Caco-2 (cell line): ENCODE measurements around the gene ABHD2. TPM values are rescaled to one million over a fixed set of nuclear protein-coding genes. Genes with fewer than 3 reads are reported as not detected.
"Not testable (repeated sequence)": the region's sequence is repeated elsewhere in the genome, so short reads cannot be mapped to it uniquely, and the experiment has no call there.

Source experiments
- BruUV-seq: library from RNA; stranded (reverse); fragments of 400-500 nt; replicated peaks from 2 replicates; lab custom pipeline; 2021; lab: Mats Ljungman, UMichigan
- CTCF ChIA-PET: fragments of 300-600 bp; sonication (Branson Sonifier 250); formaldehyde crosslinking; loops from one replicate; lab custom pipeline; 2022; ENCODE audit warnings: antibody characterized with exemption; lab: Charles Lee
- POLR2A ChIA-PET: fragments of 300-600 bp; sonication (Branson Sonifier 250); formaldehyde crosslinking; loops from one replicate; lab custom pipeline; 2022; ENCODE audit warnings: antibody characterized with exemption; lab: Charles Lee
- DNase-seq, 2 experiments: peaks; one replicate each; pipeline versions ENCODE4 v3.0.0 to v3.0.0-alpha.2; 2020 to 2022
- H3K27me3 ChIP-seq: replicated peaks from 2 replicates; pipeline ENCODE4 v1.6.0; 2011; ENCODE audit warnings: low read length; ENCODE audit not compliant: control insufficient read depth, insufficient read depth
- H3K36me3 ChIP-seq: 2 replicates; pipeline ENCODE4 v1.5.1; 2011; ENCODE audit warnings: low read length; ENCODE audit not compliant: control insufficient read depth, insufficient read depth
- H3K4me1 ChIP-seq: fragments of 250-450 bp; sonication (Bioruptor Pico); 2 replicates; pipeline ENCODE4 v1.5.1; 2020; ENCODE audit warnings: mild to moderate bottlenecking
- H3K4me3 ChIP-seq: 2 replicates; pipeline ENCODE4 v1.5.1; 2011; ENCODE audit warnings: low read depth, mild to moderate bottlenecking, control low read depth, low read length
- H3K9me3 ChIP-seq: fragments of 250-450 bp; sonication (Bioruptor Pico); 2 replicates; pipeline ENCODE4 v1.5.1; 2020; ENCODE audit warnings: mild to moderate bottlenecking, moderate library complexity
- H3K27ac Mint-ChIP-seq: one replicate; pipeline ENCODE4 v1.8.0; 2022; ENCODE audit warnings: mixed read lengths; ENCODE audit not compliant: unreplicated experiment
- H3K27me3 Mint-ChIP-seq: one replicate; pipeline ENCODE4 v1.8.0; 2022; ENCODE audit warnings: mixed read lengths; ENCODE audit not compliant: insufficient read depth, unreplicated experiment
- H3K36me3 Mint-ChIP-seq: one replicate; pipeline ENCODE4 v1.8.0; 2022; ENCODE audit warnings: mild to moderate bottlenecking, mixed read lengths; ENCODE audit not compliant: insufficient read depth, unreplicated experiment
- H3K4me1 Mint-ChIP-seq: one replicate; pipeline ENCODE4 v1.8.0; 2022; ENCODE audit warnings: low read depth, mixed read lengths; ENCODE audit not compliant: unreplicated experiment
- H3K4me3 Mint-ChIP-seq: one replicate; pipeline ENCODE4 v1.8.0; 2022; ENCODE audit warnings: mild to moderate bottlenecking, moderate library complexity, mixed read lengths; ENCODE audit not compliant: unreplicated experiment
- H3K9me3 Mint-ChIP-seq: one replicate; pipeline ENCODE4 v1.8.0; 2022; ENCODE audit warnings: mixed read lengths; ENCODE audit not compliant: unreplicated experiment
- intact Hi-C: fragments of 100-400 bp; cut with micrococcal nuclease; formaldehyde crosslinking; loops from one replicate; pipeline ENCODE4 v1.10.0; 2022; ENCODE audit not compliant: unreplicated experiment
- total RNA-seq: library from RNA; stranded (reverse); gene quantifications from 2 replicates; pipeline ENCODE4 v1.2.3, GENCODE V29; 2022
- TF ChIP-seq, protein P1 (sequence below), 2 experiments: fragments of 200-600 bp in 1 of 2; IDR thresholded peaks; 1 replicate in 1 of 2; 2 replicates in 1 of 2; pipeline versions ENCODE4 v1.5.1 to v1.8.0; 2011 to 2022; ENCODE audit warnings: antibody characterized with exemption in 1 of 2, control low read depth in 1 of 2, inconsistent platforms in 1 of 2, low read depth in 1 of 2, low read length in 1 of 2, mild to moderate bottlenecking in 1 of 2, moderate library complexity in 1 of 2; ENCODE audit not compliant: insufficient read depth in 1 of 2, severe bottlenecking in 1 of 2, unreplicated experiment in 1 of 2

The ABHD2 gene
- total RNA-seq, 1 experiment from 2014 or later = 63.0 TPM

- H3K4me3 Mint-ChIP-seq = no peak overlapping the region
- no peaks in the 10 kb centered on the region for H3K36me3 ChIP-seq
- CTCF ChIA-PET = interaction anchor here (0.7 to 1.2 kb wide), 5 partner anchors 8 to 70 kb away, joined by 3 to 6 read pairs (median 5); partner anchors contain the start of gene FANCI
Observed at GRCh38 chr15:89230277-89230676, 142.0 kb downstream of the ABHD2 start.

GRCh38 chr15:89231832-89232231 lies 143.6 kb downstream of the ABHD2 start:
- Mint-ChIP-seq H3K27ac (no peak overlapping the region), H3K4me1 (no peaks in the 10 kb centered on the region), H3K9me3 (no peaks in the 10 kb centered on the region), H3K36me3 (no peaks in the 10 kb centered on the region), H3K27me3 (peaks cover 4% of the 10 kb centered on the region), H3K4me3 (no peak overlapping the region)
- ChIA-PET POLR2A (no interaction called here), CTCF (no interaction called here)
- Histone ChIP-seq H3K9me3 (no peaks in the 10 kb centered on the region), H3K27me3 (no peaks in the 10 kb centered on the region), H3K36me3 (no peaks in the 10 kb centered on the region), H3K4me1 (no peaks in the 10 kb centered on the region), H3K4me3 (no peak overlapping the region)
- DNase-seq = no peak
- BruUV-seq = no TSS peak
- intact Hi-C loops = no loop called here
- TF ChIP-seq, protein P1, sequence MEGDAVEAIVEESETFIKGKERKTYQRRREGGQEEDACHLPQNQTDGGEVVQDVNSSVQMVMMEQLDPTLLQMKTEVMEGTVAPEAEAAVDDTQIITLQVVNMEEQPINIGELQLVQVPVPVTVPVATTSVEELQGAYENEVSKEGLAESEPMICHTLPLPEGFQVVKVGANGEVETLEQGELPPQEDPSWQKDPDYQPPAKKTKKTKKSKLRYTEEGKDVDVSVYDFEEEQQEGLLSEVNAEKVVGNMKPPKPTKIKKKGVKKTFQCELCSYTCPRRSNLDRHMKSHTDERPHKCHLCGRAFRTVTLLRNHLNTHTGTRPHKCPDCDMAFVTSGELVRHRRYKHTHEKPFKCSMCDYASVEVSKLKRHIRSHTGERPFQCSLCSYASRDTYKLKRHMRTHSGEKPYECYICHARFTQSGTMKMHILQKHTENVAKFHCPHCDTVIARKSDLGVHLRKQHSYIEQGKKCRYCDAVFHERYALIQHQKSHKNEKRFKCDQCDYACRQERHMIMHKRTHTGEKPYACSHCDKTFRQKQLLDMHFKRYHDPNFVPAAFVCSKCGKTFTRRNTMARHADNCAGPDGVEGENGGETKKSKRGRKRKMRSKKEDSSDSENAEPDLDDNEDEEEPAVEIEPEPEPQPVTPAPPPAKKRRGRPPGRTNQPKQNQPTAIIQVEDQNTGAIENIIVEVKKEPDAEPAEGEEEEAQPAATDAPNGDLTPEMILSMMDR (IDR thresholded peaks at IDR 0.05; ENCODE audit: insufficient read depth in 1 of 2, low read depth in 1 of 2, low read length in 1 of 2, severe bottlenecking in 1 of 2, unreplicated experiment in 1 of 2) = no peak

More at GRCh38 chr15:89230277-89230676, 142.0 kb downstream of the ABHD2 start:
- Mint-ChIP-seq H3K27me3 (peaks cover 3% of the 10 kb centered on the region), H3K36me3 (no peaks in the 10 kb centered on the region), H3K9me3 (no peaks in the 10 kb centered on the region), H3K4me1 (no peaks in the 10 kb centered on the region), H3K27ac (no peak overlapping the region)
- no peaks in the 10 kb centered on the region for H3K9me3 ChIP-seq
- POLR2A ChIA-PET = no interaction called here
- no TSS peak for BruUV-seq
- TF ChIP-seq, protein P1 (IDR thresholded peaks at IDR 0.05; ENCODE audit: insufficient read depth in 1 of 2, low read depth in 1 of 2, low read length in 1 of 2, severe bottlenecking in 1 of 2, unreplicated experiment in 1 of 2) = no peak
- DNase-seq = peak in 1 of 2 experiments; percentile 13
- H3K27me3 ChIP-seq = no peaks in the 10 kb centered on the region
- intact Hi-C loops = no loop called here
- no peak overlapping the region for H3K4me3 ChIP-seq
- H3K4me1 ChIP-seq = no peaks in the 10 kb centered on the region

- H3K36me3 ChIP-seq, H3K4me3 ChIP-seq, DNase-seq, BruUV-seq, H3K27me3 Mint-ChIP-seq, H3K4me1 ChIP-seq, H3K9me3 Mint-ChIP-seq, H3K4me1 Mint-ChIP-seq, H3K9me3 ChIP-seq, H3K27ac Mint-ChIP-seq, intact Hi-C loops, H3K4me3 Mint-ChIP-seq, CTCF ChIA-PET, H3K27me3 ChIP-seq: not testable (repeated sequence)
- H3K36me3 Mint-ChIP-seq = peaks cover 14% of the 10 kb centered on the region
- POLR2A ChIA-PET = interaction anchor here (0.6 kb wide), 1 partner anchor 19 kb away, joined by 8 read pairs; the partner anchor contains the start of gene RLBP1
Observed at GRCh38 chr15:89239883-89240810, 151.9 kb downstream of the ABHD2 start.
